Right atrium auricular region (tissue), 2 donors: ENCODE data around the gene BCLAF1. TPM values are rescaled to one million over a fixed set of nuclear protein-coding genes. Genes with fewer than 3 reads are reported as not detected.

Source experiments
- DNase-seq: peaks from one replicate; pipeline ENCODE4 v3.0.0-alpha.2; 2019; ENCODE audit warnings: low spot score
- H3K27ac ChIP-seq, 2 donors: fragments of 200-600 bp; sonication (generic); 1 replicate in 1 of 2; 2 replicates in 1 of 2; pipeline ENCODE4 v1.5.1; 2016 to 2019
- H3K27me3 ChIP-seq, 2 donors: fragments of 200-600 bp; sonication (generic); one replicate each; pipeline versions ENCODE4 v1.5.1 to v1.6.0; 2017 to 2019
- H3K36me3 ChIP-seq: fragments of 200-600 bp; sonication (generic); one replicate; pipeline ENCODE4 v1.5.1; 2016
- H3K4me1 ChIP-seq, 2 donors: fragments of 200-600 bp; sonication (generic); one replicate each; pipeline versions ENCODE4 v1.5.1 to v1.6.0; 2017 to 2019
- H3K4me3 ChIP-seq, 2 donors: fragments of 200-600 bp; sonication (generic); 1 replicate in 1 of 2; 2 replicates in 1 of 2; pipeline ENCODE4 v1.5.1; 2017 to 2019; ENCODE audit warnings: mild to moderate bottlenecking in 1 of 2, moderate library complexity in 1 of 2
- H3K9me3 ChIP-seq, 2 donors: fragments of 200-600 bp; sonication (generic); one replicate each; pipeline ENCODE4 v1.5.1; 2019
- CTCF ChIP-seq, 2 donors: fragments of 200-600 bp; sonication (generic); IDR thresholded peaks; one replicate each; pipeline ENCODE4 v1.5.1; 2019; ENCODE audit warnings: antibody characterized with exemption in 2 of 2
- total RNA-seq, 2 donors: library from RNA; depleted of rRNA; stranded (reverse); fragments of >200 nt; gene quantifications; one replicate each; pipeline ENCODE4 v1.1.0, GENCODE V29; 2016

The BCLAF1 gene
- total RNA-seq, 2 donors from 2014 or later: 47.9 to 49.4 TPM

GRCh38 chr6:136236466-136237293 lies 53.0 kb downstream of the BCLAF1 start:
- DNase-seq: no peak
- H3K27ac ChIP-seq: no peak overlapping the region
- no peaks in the 10 kb centered on the region for H3K36me3 ChIP-seq
- no peaks in the 10 kb centered on the region for H3K4me1 ChIP-seq
- no peaks in the 10 kb centered on the region for H3K27me3 ChIP-seq
- H3K4me3 ChIP-seq: no peak overlapping the region
- no peak for TF ChIP-seq CTCF (IDR thresholded peaks at IDR 0.05)
- no peaks in the 10 kb centered on the region for H3K9me3 ChIP-seq

DNA sequence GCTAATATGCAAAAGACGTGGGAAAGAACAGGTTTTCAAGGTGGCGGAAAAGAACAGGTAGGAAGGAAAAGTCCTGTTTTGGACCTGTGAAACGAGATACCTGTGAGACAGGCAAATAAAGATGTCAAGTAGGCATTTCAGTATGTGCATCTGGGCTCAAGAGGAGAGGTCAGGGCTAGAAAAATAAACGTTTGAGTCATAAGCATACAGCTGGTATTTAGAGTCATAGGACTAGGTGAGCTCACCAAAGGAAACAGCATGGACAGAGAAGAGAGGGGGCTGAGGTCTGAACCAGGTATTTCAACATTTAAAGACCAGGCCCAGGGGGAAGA lies 54.4 kb downstream of the BCLAF1 start:
- no peaks in the 10 kb centered on the region for H3K9me3 ChIP-seq
- no peaks in the 10 kb centered on the region for H3K36me3 ChIP-seq
- no peak overlapping the region for H3K4me3 ChIP-seq
- no peaks in the 10 kb centered on the region for H3K4me1 ChIP-seq
- no peak overlapping the region for H3K27ac ChIP-seq
- TF ChIP-seq CTCF (IDR thresholded peaks at IDR 0.05): no peak
- H3K27me3 ChIP-seq: no peaks in the 10 kb centered on the region
- no peak for DNase-seq

DNA sequence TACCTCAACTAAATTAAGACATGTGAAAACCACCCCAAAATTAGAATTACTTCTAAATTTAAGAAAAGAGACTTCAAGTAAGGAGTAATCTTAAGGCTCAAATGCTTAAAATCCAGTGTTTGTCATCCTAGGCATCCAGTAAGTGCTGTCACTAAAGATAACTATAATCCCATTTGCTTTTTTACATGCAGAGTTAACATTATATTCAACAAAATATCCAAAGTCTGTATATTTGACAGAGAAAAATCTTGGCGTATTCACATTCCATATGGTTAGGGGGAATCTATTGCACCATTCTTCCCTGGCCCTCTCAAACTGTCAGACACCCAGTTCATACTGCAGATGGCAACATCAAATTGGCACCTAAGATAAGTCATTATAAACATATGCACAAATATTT lies 56.9 kb downstream of the BCLAF1 start:
- H3K27ac ChIP-seq: no peak overlapping the region
- TF ChIP-seq CTCF (IDR thresholded peaks at IDR 0.05): no peak
- no peaks in the 10 kb centered on the region for H3K36me3 ChIP-seq
- H3K9me3 ChIP-seq: no peaks in the 10 kb centered on the region
- no peak overlapping the region for H3K4me3 ChIP-seq
- no peaks in the 10 kb centered on the region for H3K27me3 ChIP-seq
- H3K4me1 ChIP-seq: no peaks in the 10 kb centered on the region
- DNase-seq: no peak

DNA sequence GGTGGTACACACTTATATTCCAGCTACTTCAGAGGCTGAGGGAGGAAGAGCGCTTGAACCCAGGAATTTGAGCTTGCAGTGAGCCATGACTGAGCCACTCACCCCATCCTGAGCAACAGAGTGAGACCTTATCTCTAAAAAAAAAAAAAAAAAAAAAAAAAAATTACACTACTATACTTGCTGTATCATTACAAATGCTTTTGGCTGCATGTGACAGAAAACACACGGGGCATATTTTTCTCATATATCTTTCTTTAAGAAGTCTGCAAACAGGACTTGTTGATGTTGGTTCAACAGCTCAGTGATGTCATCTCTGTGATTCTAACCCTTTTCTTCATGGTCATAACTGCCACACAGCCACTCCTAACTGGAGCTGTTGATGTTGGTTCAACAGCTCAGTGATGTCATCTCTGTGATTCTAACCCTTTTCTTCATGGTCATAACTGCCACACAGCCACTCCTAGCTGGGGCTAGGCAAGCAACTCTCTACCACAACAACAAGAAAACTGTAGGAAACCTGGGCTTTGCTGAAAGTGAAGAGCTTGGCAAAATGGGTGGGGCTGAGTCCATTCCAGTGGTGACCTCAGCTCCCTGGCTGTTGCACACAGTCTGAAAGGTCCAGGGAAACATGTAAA lies 59.3 kb downstream of the BCLAF1 start:
- Histone ChIP-seq H3K36me3 (no peaks in the 10 kb centered on the region), H3K4me1 (no peaks in the 10 kb centered on the region), H3K9me3 (no peaks in the 10 kb centered on the region), H3K27me3 (no peaks in the 10 kb centered on the region), H3K27ac (no peak overlapping the region), H3K4me3 (no peak overlapping the region)
- no peak for TF ChIP-seq CTCF (IDR thresholded peaks at IDR 0.05)
- no peak for DNase-seq

DNA sequence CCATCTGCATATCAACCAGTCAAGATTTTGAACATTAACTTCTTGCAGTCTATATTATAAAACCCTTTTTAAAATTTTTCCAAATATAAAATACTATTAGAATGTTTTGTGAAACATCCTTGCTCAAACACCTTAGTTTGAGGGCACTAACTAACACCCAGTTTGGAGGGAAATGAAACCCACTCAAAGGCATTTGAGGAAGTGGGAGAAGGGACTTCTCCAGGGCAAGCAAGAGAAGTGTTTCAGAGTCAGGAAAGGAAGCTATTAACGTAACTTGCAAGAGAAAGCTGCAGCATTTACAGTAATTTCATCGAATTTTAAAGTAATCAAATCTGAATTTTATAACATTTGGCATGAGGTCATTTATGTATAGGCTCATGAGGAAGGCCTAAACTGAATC lies 60.8 kb downstream of the BCLAF1 start:
- Histone ChIP-seq H3K4me3 (no peak overlapping the region), H3K36me3 (no peaks in the 10 kb centered on the region), H3K27ac (no peak overlapping the region), H3K9me3 (no peaks in the 10 kb centered on the region), H3K4me1 (no peaks in the 10 kb centered on the region), H3K27me3 (no peaks in the 10 kb centered on the region)
- TF ChIP-seq CTCF (IDR thresholded peaks at IDR 0.05): no peak
- DNase-seq: no peak
